ENCODE data around the gene LHFPL6.

LHFPL6 gene

GRCh38 chr13:39379667-39380655 lies 223.0 kb downstream of the LHFPL6 start:
- no peak for DNase-seq (ENCODE audit: low read depth)

GRCh38 chr13:39379118-39379517 lies 223.9 kb downstream of the LHFPL6 start:
- no peak for DNase-seq (ENCODE audit: low read depth)

- no peak for DNase-seq (ENCODE audit: low read depth)
Observed at GRCh38 chr13:39378306-39378705, 224.7 kb downstream of the LHFPL6 start.

- no peak for DNase-seq (ENCODE audit: low read depth)
Observed at GRCh38 chr13:39377699-39378098, 225.3 kb downstream of the LHFPL6 start.

GRCh38 chr13:39376076-39376475 lies 226.9 kb downstream of the LHFPL6 start:
- DNase-seq (ENCODE audit: low read depth) = no peak

- no peak for DNase-seq (ENCODE audit: low read depth)
Observed at GRCh38 chr13:39375601-39376000, 227.4 kb downstream of the LHFPL6 start.

GRCh38 chr13:39374741-39375189 lies 228.2 kb downstream of the LHFPL6 start:
- DNase-seq (ENCODE audit: low read depth) = no peak

GRCh38 chr13:39373145-39373544 lies 229.8 kb downstream of the LHFPL6 start:
- no peak for DNase-seq (ENCODE audit: low read depth)

- DNase-seq (ENCODE audit: low read depth) = no peak
Observed at GRCh38 chr13:39371706-39372105, 231.3 kb downstream of the LHFPL6 start.

GRCh38 chr13:39370554-39370953 lies 232.4 kb downstream of the LHFPL6 start:
- no peak for DNase-seq (ENCODE audit: low read depth)

GRCh38 chr13:39370048-39370447 lies 232.9 kb downstream of the LHFPL6 start:
- no peak for DNase-seq (ENCODE audit: low read depth)

- no peak for DNase-seq (ENCODE audit: low read depth)
Observed at GRCh38 chr13:39369161-39369890, 233.7 kb downstream of the LHFPL6 start.

- no peak for DNase-seq (ENCODE audit: low read depth)
Observed at GRCh38 chr13:39365879-39366278, 237.1 kb downstream of the LHFPL6 start.

- no peak for DNase-seq (ENCODE audit: low read depth)
Observed at GRCh38 chr13:39364947-39365468, 238.0 kb downstream of the LHFPL6 start.

GRCh38 chr13:39363382-39363772 lies 239.6 kb downstream of the LHFPL6 start:
- DNase-seq (ENCODE audit: low read depth) = no peak

GRCh38 chr13:39362652-39363381 lies 240.2 kb downstream of the LHFPL6 start:
- DNase-seq (ENCODE audit: low read depth) = no peak

GRCh38 chr13:39353988-39354387 lies 249.0 kb downstream of the LHFPL6 start:
- no peak for DNase-seq (ENCODE audit: low read depth)

- no peak for DNase-seq (ENCODE audit: low read depth)
Observed at GRCh38 chr13:39350461-39350881, 252.5 kb downstream of the LHFPL6 start.

- no peak for DNase-seq (ENCODE audit: low read depth)
Observed at GRCh38 chr13:39349391-39349960, 253.5 kb downstream of the LHFPL6 start.

GRCh38 chr13:39347926-39348901 lies 254.8 kb downstream of the LHFPL6 start:
- DNase-seq (ENCODE audit: low read depth) = no peak
